Parathyroid adenoma (tissue), 2 donors: Measurements from ENCODE around the gene CBX3.

ENCODE experiments used
- H2AFZ ChIP-seq: fragments of 300-600 bp; sonication (generic); one replicate; pipeline ENCODE4 v1.7.0; 2017; ENCODE audit warnings: antibody characterized with exemption, mild to moderate bottlenecking
- H3K27ac ChIP-seq: fragments of 300-600 bp; sonication (generic); one replicate; pipeline ENCODE4 v1.7.0; 2017
- H3K27me3 ChIP-seq: fragments of 300-600 bp; sonication (generic); one replicate; pipeline ENCODE4 v1.7.0; 2017; ENCODE audit warnings: low read length; ENCODE audit not compliant: control insufficient read depth, insufficient read depth
- H3K36me3 ChIP-seq: fragments of 300-600 bp; sonication (generic); one replicate; pipeline ENCODE4 v1.7.0; 2017; ENCODE audit warnings: low read length; ENCODE audit not compliant: control insufficient read depth, insufficient read depth
- H3K4me1 ChIP-seq: fragments of 300-600 bp; sonication (generic); one replicate; pipeline ENCODE4 v1.7.0; 2017; ENCODE audit warnings: control low read depth
- H3K4me2 ChIP-seq: fragments of 300-600 bp; sonication (generic); one replicate; pipeline ENCODE4 v1.7.0; 2017; ENCODE audit warnings: low read length
- H3K4me3 ChIP-seq: fragments of 300-600 bp; sonication (generic); one replicate; pipeline ENCODE4 v1.7.0; 2017; ENCODE audit warnings: low read depth, low read length
- H3K79me2 ChIP-seq: fragments of 300-600 bp; sonication (generic); one replicate; pipeline ENCODE4 v1.7.0; 2017; ENCODE audit warnings: control low read depth
- H3K9ac ChIP-seq: fragments of 300-600 bp; sonication (generic); one replicate; pipeline ENCODE4 v1.7.0; 2017; ENCODE audit warnings: mild to moderate bottlenecking
- H3K9me3 ChIP-seq: fragments of 300-600 bp; sonication (generic); one replicate; pipeline ENCODE4 v1.7.0; 2017; ENCODE audit warnings: low read length; ENCODE audit not compliant: control insufficient read depth
- CTCF ChIP-seq: fragments of 300-600 bp; sonication (generic); IDR thresholded peaks from one replicate; pipeline ENCODE4 v1.7.0; 2017; ENCODE audit warnings: antibody characterized with exemption, mild to moderate bottlenecking
- donor health status: primary hyperparathyroidism.

CBX3 gene

GRCh38 chr7:26166684-26167266, 34.8 kb upstream of the CBX3 start:
- Histone ChIP-seq H3K9ac (no peak overlapping the region), H3K9me3 (no peaks in the 10 kb centered on the region), H2AFZ (no peak overlapping the region), H3K27me3 (no peaks in the 10 kb centered on the region), H3K4me1 (no peaks in the 10 kb centered on the region), H3K36me3 (no peaks in the 10 kb centered on the region), H3K4me3 (no peak overlapping the region), H3K27ac (no peak overlapping the region), H3K4me2 (no peak overlapping the region), H3K79me2 (no peaks in the 10 kb centered on the region)
- TF ChIP-seq CTCF = no peak

DNA sequence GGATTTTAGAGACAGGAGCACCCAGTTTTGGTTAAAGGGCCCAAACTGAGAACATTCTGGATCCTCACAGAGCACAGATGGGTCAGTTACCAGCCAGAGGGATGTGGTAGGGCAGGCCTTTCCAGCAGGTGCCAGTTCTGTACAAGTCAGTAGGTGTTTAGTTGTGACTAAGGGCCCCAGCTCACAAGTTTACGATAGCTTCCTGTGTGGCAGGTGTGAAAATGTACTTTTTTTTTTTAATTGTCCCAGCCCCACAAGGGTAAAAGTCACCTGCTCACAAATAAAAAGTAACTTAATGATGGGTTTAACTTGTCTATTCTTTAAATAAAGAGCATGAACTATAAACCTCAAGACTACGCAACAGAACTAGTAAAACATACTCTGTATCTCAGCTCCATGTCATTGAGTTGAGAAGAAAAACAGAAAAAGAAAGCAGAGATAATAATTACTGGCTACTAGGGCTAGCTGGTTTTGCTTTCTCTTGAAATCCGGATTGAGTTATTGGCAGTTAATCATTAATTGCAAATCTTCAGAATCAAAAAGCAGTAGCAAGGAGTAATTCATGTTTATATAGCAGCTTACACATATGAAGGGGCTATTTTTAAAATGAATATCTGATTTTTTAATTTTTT, 34.1 kb upstream of the CBX3 start:
- no peak for TF ChIP-seq CTCF
- no peaks in the 10 kb centered on the region for H3K36me3 ChIP-seq
- H3K27me3 ChIP-seq = no peaks in the 10 kb centered on the region
- H3K9ac ChIP-seq = no peak overlapping the region
- no peaks in the 10 kb centered on the region for H3K9me3 ChIP-seq
- no peaks in the 10 kb centered on the region for H3K4me1 ChIP-seq
- no peak overlapping the region for H3K27ac ChIP-seq
- no peak overlapping the region for H3K4me2 ChIP-seq
- no peak overlapping the region for H2AFZ ChIP-seq
- H3K4me3 ChIP-seq = no peak overlapping the region
- H3K79me2 ChIP-seq = no peaks in the 10 kb centered on the region

- Histone ChIP-seq H3K4me1 (no peaks in the 10 kb centered on the region), H3K9ac (no peak overlapping the region)
- no peak for TF ChIP-seq CTCF
Observed at GRCh38 chr7:26168458-26169023, 33.0 kb upstream of the CBX3 start.

DNA sequence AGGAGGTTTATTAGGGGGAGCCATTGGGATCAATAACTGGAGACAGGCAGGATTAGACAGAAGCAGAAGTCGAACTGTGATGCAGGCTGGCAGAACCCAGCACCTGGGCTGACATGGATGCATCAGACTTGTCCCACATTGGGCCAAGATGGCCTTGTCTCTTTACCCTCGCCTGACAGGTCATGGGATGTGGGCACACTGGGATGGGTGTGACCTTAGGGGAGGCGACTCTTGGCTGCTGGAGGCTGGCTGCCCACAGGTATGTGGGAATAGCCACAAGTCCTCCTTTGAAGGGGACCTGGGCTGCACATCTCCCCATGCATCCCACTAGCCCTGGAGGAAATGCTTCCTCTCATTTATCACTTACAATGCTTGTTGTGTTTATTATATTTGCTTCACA, 32.3 kb upstream of the CBX3 start:
- H3K27me3 ChIP-seq = no peaks in the 10 kb centered on the region
- no peak for TF ChIP-seq CTCF
- no peak overlapping the region for H3K27ac ChIP-seq
- H3K9me3 ChIP-seq = no peaks in the 10 kb centered on the region
- no peaks in the 10 kb centered on the region for H3K36me3 ChIP-seq
- no peak overlapping the region for H3K4me3 ChIP-seq
- H3K9ac ChIP-seq = no peak overlapping the region
- no peaks in the 10 kb centered on the region for H3K4me1 ChIP-seq
- no peaks in the 10 kb centered on the region for H3K79me2 ChIP-seq
- no peak overlapping the region for H2AFZ ChIP-seq
- no peak overlapping the region for H3K4me2 ChIP-seq

More at GRCh38 chr7:26168458-26169023, 33.0 kb upstream of the CBX3 start:
- Histone ChIP-seq H3K27ac (no peak overlapping the region), H3K9me3 (no peaks in the 10 kb centered on the region), H2AFZ (no peak overlapping the region), H3K4me3 (no peak overlapping the region), H3K27me3 (no peaks in the 10 kb centered on the region), H3K4me2 (no peak overlapping the region), H3K36me3 (no peaks in the 10 kb centered on the region), H3K79me2 (no peaks in the 10 kb centered on the region)
